ENCODE data around the gene CREBBP.

Gene CREBBP

DNA sequence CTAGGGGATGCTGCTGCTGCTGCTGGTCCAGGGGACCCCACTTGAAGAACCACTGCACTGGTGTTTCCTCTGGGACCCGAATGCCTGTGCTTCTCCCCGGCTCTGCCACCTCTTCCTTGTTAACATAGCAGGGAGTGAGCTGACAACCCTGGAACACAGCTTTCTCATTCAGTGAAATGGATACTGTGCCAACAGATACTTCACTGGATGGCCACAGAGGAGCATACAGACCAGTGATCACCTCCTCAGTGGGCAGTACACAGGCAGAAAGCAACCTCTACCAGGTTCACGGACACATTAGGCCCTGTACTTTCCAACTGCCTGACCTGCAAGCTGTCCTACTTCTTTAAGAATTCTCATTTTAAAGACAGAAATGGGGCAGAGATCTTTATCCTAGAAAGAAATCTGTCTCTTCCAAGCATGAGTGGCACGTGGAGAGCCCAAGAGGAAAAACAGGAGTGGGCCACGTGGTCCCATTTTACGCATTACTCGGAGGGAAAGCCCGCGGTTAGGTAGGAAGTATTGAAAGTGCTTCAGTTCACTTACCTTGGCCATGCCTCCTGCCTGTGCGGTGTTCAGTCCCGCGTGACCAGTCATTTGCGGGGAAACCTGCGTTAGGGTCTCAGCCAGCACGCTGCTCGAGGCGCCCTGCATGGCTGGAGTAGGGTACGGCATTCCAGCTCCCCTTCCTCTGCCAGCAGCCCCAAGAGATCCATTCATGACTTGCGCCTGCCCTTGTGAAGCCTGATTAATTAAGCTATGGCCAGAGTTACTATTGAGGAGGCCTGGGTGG is 30.6 kb downstream of the CREBBP start:
- Histone ChIP-seq H3K23ac (ENCODE audit: low read length in 2 of 2) (peak overlapping the region in 1 of 2 experiments; percentile 14), H3K4me1 (ENCODE audit: control insufficient read depth, insufficient read depth, low read depth, low read length) (peaks cover 16% of the 10 kb centered on the region), H3K9ac (ENCODE audit: low read length) (peak overlapping the region; percentile 12), H4K91ac (ENCODE audit: low read length) (peak overlapping the region; percentile 25), H2AFZ (ENCODE audit: low read depth, low read length) (no peak overlapping the region), H3K4ac (ENCODE audit: low read depth in 1 of 2, low read length in 2 of 2) (no peak overlapping the region), H3K27me3 (ENCODE audit: control insufficient read depth in 1 of 2, insufficient read depth in 1 of 2, low read length in 2 of 2) (no peaks in the 10 kb centered on the region), H2BK120ac (ENCODE audit: low read depth, low read length) (no peak overlapping the region), H2BK5ac (ENCODE audit: low read depth, low read length, poor library complexity, severe bottlenecking) (no peak overlapping the region), H2BK15ac (ENCODE audit: low read depth, poor library complexity, severe bottlenecking) (no peak overlapping the region), H3K36me3 (ENCODE audit: control insufficient read depth in 1 of 2, insufficient read depth in 2 of 2, low read depth in 1 of 2, low read length in 2 of 2) (peaks cover 16 to 39% of the 10 kb centered on the region in 2 experiments), H4K8ac (ENCODE audit: low read length) (no peak overlapping the region), H3K14ac (ENCODE audit: low read length in 2 of 2) (peak overlapping the region in 1 of 2 experiments; percentile 49), H2AK5ac (ENCODE audit: low read length, severe bottlenecking) (no peak overlapping the region), H3K27ac (ENCODE audit: low read length, poor library complexity, severe bottlenecking) (no peak overlapping the region), H3K79me1 (replicated peaks; ENCODE audit: low read length, poor library complexity, severe bottlenecking) (peaks cover 14% of the 10 kb centered on the region), H3K4me3 (ENCODE audit: insufficient read depth in 1 of 2, low read depth in 1 of 2, low read length in 2 of 2) (no peak overlapping the region), H3K4me2 (ENCODE audit: low read length, poor library complexity, severe bottlenecking) (no peak overlapping the region), H2BK12ac (ENCODE audit: low read length in 2 of 2) (peak overlapping the region in 1 of 2 experiments; percentile 18), H3K9me3 (ENCODE audit: control insufficient read depth, low read length) (no peaks in the 10 kb centered on the region), H3K18ac (ENCODE audit: low read depth in 1 of 2, low read length in 2 of 2) (peak overlapping the region; percentile 10 to 40)
- DNase-seq = no peak
- WGBS = 93% methylated on average over 17 of the region's 19 CpGs

DNA sequence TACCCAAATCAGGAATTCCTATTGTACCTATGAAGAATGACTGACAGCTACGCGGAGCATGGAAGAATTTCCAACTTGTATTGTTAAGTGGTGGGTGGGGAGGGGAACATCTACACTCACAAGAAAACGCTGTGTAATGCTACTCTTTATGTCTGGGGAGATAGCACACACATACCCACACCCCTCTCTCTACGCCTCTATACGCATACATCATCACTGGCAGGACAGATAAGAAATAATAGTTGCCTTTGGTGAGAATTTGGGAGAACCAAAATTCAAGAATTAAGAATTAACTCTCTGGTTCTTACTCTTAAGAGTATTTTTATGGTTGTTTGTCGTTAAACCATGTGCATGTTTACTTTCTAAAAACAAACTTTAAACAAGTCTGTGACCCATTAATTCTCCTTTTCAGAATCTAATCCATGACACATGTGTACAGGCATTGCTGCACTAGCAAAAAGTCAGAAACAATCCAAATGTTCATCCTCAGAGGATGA is 33.9 kb downstream of the CREBBP start:
- H3K79me1 ChIP-seq (replicated peaks; ENCODE audit: low read length, poor library complexity, severe bottlenecking) = peaks cover 15% of the 10 kb centered on the region
- H2BK15ac ChIP-seq (ENCODE audit: low read depth, poor library complexity, severe bottlenecking) = no peak overlapping the region
- no peak overlapping the region for H4K8ac ChIP-seq (ENCODE audit: low read length)
- no peaks in the 10 kb centered on the region for H3K27me3 ChIP-seq (ENCODE audit: control insufficient read depth in 1 of 2, insufficient read depth in 1 of 2, low read length in 2 of 2)
- H3K23ac ChIP-seq (ENCODE audit: low read length in 2 of 2) = no peak overlapping the region
- H2BK5ac ChIP-seq (ENCODE audit: low read depth, low read length, poor library complexity, severe bottlenecking) = no peak overlapping the region
- no peak overlapping the region for H3K4me3 ChIP-seq (ENCODE audit: insufficient read depth in 1 of 2, low read depth in 1 of 2, low read length in 2 of 2)
- H3K18ac ChIP-seq (ENCODE audit: low read depth in 1 of 2, low read length in 2 of 2) = no peak overlapping the region
- DNase-seq = no peak
- H2BK12ac ChIP-seq (ENCODE audit: low read length in 2 of 2) = no peak overlapping the region
- no peak overlapping the region for H3K4ac ChIP-seq (ENCODE audit: low read depth in 1 of 2, low read length in 2 of 2)
- no peak overlapping the region for H3K9ac ChIP-seq (ENCODE audit: low read length)
- peaks cover 16 to 39% of the 10 kb centered on the region in 2 experiments for H3K36me3 ChIP-seq (ENCODE audit: control insufficient read depth in 1 of 2, insufficient read depth in 2 of 2, low read depth in 1 of 2, low read length in 2 of 2)
- H4K91ac ChIP-seq (ENCODE audit: low read length) = no peak overlapping the region
- no CpG with 5 or more reads among the region's 6 CpGs for WGBS
- H3K4me1 ChIP-seq (ENCODE audit: control insufficient read depth, insufficient read depth, low read depth, low read length) = peaks cover 16% of the 10 kb centered on the region
- H3K4me2 ChIP-seq (ENCODE audit: low read length, poor library complexity, severe bottlenecking) = no peak overlapping the region
- no peak overlapping the region for H3K27ac ChIP-seq (ENCODE audit: low read length, poor library complexity, severe bottlenecking)
- H2BK120ac ChIP-seq (ENCODE audit: low read depth, low read length) = no peak overlapping the region
- H2AFZ ChIP-seq (ENCODE audit: low read depth, low read length) = no peak overlapping the region
- no peaks in the 10 kb centered on the region for H3K9me3 ChIP-seq (ENCODE audit: control insufficient read depth, low read length)
- no peak overlapping the region for H2AK5ac ChIP-seq (ENCODE audit: low read length, severe bottlenecking)
- H3K14ac ChIP-seq (ENCODE audit: low read length in 2 of 2) = no peak overlapping the region

DNA sequence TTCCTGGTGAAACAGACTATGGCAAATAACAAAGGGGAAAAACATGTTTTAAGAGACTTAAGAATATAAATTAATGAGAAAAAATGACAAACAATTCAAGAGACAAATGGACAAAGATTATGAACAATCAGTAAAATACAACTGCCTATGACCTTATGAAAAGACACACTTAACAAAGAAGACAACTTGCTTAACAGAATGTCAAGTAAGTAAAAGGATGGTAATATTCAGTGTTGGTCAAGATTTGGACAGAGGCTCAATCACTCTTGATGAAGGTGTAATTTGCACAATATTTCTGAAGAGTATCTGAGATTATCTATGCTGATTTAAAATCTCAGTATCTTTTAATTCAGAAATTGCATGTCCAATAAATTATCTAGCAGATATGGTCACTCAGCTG is 34.4 kb downstream of the CREBBP start:
- Histone ChIP-seq H3K23ac (ENCODE audit: low read length in 2 of 2) (no peak overlapping the region), H3K4me2 (ENCODE audit: low read length, poor library complexity, severe bottlenecking) (no peak overlapping the region), H3K4me1 (ENCODE audit: control insufficient read depth, insufficient read depth, low read depth, low read length) (peaks cover 16% of the 10 kb centered on the region), H2AK5ac (ENCODE audit: low read length, severe bottlenecking) (no peak overlapping the region), H3K18ac (ENCODE audit: low read depth in 1 of 2, low read length in 2 of 2) (no peak overlapping the region), H3K36me3 (ENCODE audit: control insufficient read depth in 1 of 2, insufficient read depth in 2 of 2, low read depth in 1 of 2, low read length in 2 of 2) (peaks cover 16 to 39% of the 10 kb centered on the region in 2 experiments), H2BK12ac (ENCODE audit: low read length in 2 of 2) (no peak overlapping the region), H4K91ac (ENCODE audit: low read length) (no peak overlapping the region), H3K4ac (ENCODE audit: low read depth in 1 of 2, low read length in 2 of 2) (no peak overlapping the region), H2BK5ac (ENCODE audit: low read depth, low read length, poor library complexity, severe bottlenecking) (no peak overlapping the region), H2AFZ (ENCODE audit: low read depth, low read length) (no peak overlapping the region), H3K9me3 (ENCODE audit: control insufficient read depth, low read length) (no peaks in the 10 kb centered on the region), H3K9ac (ENCODE audit: low read length) (no peak overlapping the region), H3K27ac (ENCODE audit: low read length, poor library complexity, severe bottlenecking) (no peak overlapping the region), H3K4me3 (ENCODE audit: insufficient read depth in 1 of 2, low read depth in 1 of 2, low read length in 2 of 2) (no peak overlapping the region), H3K79me1 (replicated peaks; ENCODE audit: low read length, poor library complexity, severe bottlenecking) (peaks cover 15% of the 10 kb centered on the region), H2BK15ac (ENCODE audit: low read depth, poor library complexity, severe bottlenecking) (no peak overlapping the region), H3K27me3 (ENCODE audit: control insufficient read depth in 1 of 2, insufficient read depth in 1 of 2, low read length in 2 of 2) (no peaks in the 10 kb centered on the region), H4K8ac (ENCODE audit: low read length) (no peak overlapping the region), H2BK120ac (ENCODE audit: low read depth, low read length) (no peak overlapping the region), H3K14ac (ENCODE audit: low read length in 2 of 2) (no peak overlapping the region)
- DNase-seq = no peak

DNA sequence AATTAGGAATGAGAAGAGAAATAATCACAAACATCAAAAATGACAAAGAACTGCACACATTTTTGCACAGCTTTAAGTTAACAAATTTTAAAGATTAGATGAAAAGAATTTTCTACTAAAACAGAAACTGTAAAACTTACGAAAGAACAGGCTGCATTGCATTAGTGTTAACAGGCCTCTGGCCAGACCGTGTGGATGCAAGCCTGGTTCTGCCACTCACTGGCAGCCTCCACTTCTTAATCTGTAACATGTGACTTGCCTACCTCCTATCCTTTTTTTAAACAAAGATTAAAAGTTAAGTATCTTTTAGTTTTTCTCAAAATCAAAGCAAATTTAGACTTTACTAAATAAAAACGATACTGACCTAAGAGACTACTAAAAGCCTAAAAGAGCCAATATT is 37.5 kb downstream of the CREBBP start:
- Histone ChIP-seq H4K8ac (ENCODE audit: low read length) (no peak overlapping the region), H2BK5ac (ENCODE audit: low read depth, low read length, poor library complexity, severe bottlenecking) (no peak overlapping the region), H2AFZ (ENCODE audit: low read depth, low read length) (no peak overlapping the region), H3K18ac (ENCODE audit: low read depth in 1 of 2, low read length in 2 of 2) (no peak overlapping the region), H3K4ac (ENCODE audit: low read depth in 1 of 2, low read length in 2 of 2) (no peak overlapping the region), H3K4me2 (ENCODE audit: low read length, poor library complexity, severe bottlenecking) (no peak overlapping the region), H2BK15ac (ENCODE audit: low read depth, poor library complexity, severe bottlenecking) (no peak overlapping the region), H3K79me1 (replicated peaks; ENCODE audit: low read length, poor library complexity, severe bottlenecking) (peaks cover 5% of the 10 kb centered on the region), H3K4me1 (ENCODE audit: control insufficient read depth, insufficient read depth, low read depth, low read length) (peaks cover 3% of the 10 kb centered on the region), H3K23ac (ENCODE audit: low read length in 2 of 2) (no peak overlapping the region), H3K9me3 (ENCODE audit: control insufficient read depth, low read length) (no peaks in the 10 kb centered on the region), H4K91ac (ENCODE audit: low read length) (no peak overlapping the region), H2AK5ac (ENCODE audit: low read length, severe bottlenecking) (no peak overlapping the region), H2BK120ac (ENCODE audit: low read depth, low read length) (no peak overlapping the region), H2BK12ac (ENCODE audit: low read length in 2 of 2) (no peak overlapping the region), H3K36me3 (ENCODE audit: control insufficient read depth in 1 of 2, insufficient read depth in 2 of 2, low read depth in 1 of 2, low read length in 2 of 2) (peaks cover 0 to 15% of the 10 kb centered on the region in 2 experiments), H3K9ac (ENCODE audit: low read length) (peak overlapping the region; percentile 59), H3K4me3 (ENCODE audit: insufficient read depth in 1 of 2, low read depth in 1 of 2, low read length in 2 of 2) (no peak overlapping the region), H3K27me3 (ENCODE audit: control insufficient read depth in 1 of 2, insufficient read depth in 1 of 2, low read length in 2 of 2) (no peaks in the 10 kb centered on the region), H3K27ac (ENCODE audit: low read length, poor library complexity, severe bottlenecking) (no peak overlapping the region), H3K14ac (ENCODE audit: low read length in 2 of 2) (no peak overlapping the region)
- WGBS = 73% methylated on average over 2 of the region's 3 CpGs
- peak; percentile 54 for DNase-seq
